ENCODE data around the gene ARID5B. TPM values are rescaled to one million over a fixed set of nuclear protein-coding genes. Genes with fewer than 3 reads are reported as not detected.

The ARID5B gene
- total and polyA plus RNA-seq, 2 donors (not counting 3 experiments of a cell fraction or from before 2014, with no cell fraction given) = 5.6 to 8.9 TPM

DNA sequence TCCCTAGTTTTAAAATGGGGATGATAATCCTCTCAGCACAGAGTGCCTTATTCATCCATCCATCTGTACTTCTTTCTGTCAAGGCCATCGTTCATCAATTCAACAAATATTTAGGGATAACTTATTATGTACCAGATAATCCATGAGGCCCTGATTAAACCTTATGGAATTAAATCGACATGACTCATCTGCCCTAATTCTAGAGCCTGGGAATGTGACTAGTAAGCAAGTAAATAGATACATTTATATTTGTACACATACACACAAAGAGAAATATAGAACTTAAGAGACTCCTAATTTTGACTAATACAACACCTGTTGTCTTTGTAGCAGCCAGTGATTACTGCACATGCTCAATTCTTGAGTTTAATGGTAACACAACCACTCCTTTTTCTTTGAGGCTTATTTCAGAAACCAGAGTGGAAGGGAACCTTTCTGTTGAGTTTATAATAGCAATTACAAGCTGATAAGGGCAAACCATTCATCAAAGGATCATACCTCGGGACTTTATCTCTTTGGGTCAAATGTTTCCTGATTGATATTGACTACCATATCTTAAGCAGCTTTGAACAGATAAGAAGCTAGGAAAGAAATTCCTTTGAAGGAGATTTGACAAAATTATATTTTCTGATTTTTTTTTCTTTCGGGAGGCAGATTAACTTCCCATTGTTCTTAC is 122.7 kb downstream of the ARID5B start:
- Histone ChIP-seq H3K27me3 (ENCODE audit: control insufficient read depth in 2 of 2, insufficient read depth in 2 of 2, low read length in 2 of 2) (no peaks in the 10 kb centered on the region), H3K4me2 (ENCODE audit: insufficient read depth, low read length) (no peak overlapping the region), H3K27ac (ENCODE audit: insufficient read depth, low read depth, low read length) (no peak overlapping the region), H3K9me3 (replicated peaks; ENCODE audit: control insufficient read depth, insufficient read depth, low read length) (no peaks in the 10 kb centered on the region), H3K9me1 (replicated peaks; ENCODE audit: control insufficient read depth, extremely low read depth, insufficient read depth, low read length) (no peaks in the 10 kb centered on the region), H4K20me1 (replicated peaks; ENCODE audit: control insufficient read depth, extremely low read depth, insufficient read depth, low read length) (no peaks in the 10 kb centered on the region), H2AFZ (ENCODE audit: low read depth, low read length) (no peak overlapping the region), H3K36me3 (ENCODE audit: control insufficient read depth in 2 of 2, extremely low read depth in 1 of 2, insufficient read depth in 2 of 2, low read length in 2 of 2) (no peaks in the 10 kb centered on the region), H3K4me3 (replicated peaks in 1 of 3; ENCODE audit: insufficient read depth in 1 of 3, low read depth in 1 of 3, low read length in 3 of 3) (no peak overlapping the region), H3K4me1 (ENCODE audit: control insufficient read depth, extremely low read depth, insufficient read depth, low read length) (peaks cover 16% of the 10 kb centered on the region), H3K79me2 (ENCODE audit: control insufficient read depth, insufficient read depth, low read length) (no peaks in the 10 kb centered on the region), H3K9ac (replicated peaks; ENCODE audit: extremely low read depth, insufficient read depth, low read length) (no peak overlapping the region)
- BruUV-seq (replicated peaks) = no TSS peak
- TF ChIP-seq GATA2 (IDR thresholded peaks at IDR 0.05; ENCODE audit: insufficient read depth, insufficient read length, low read depth, low read length) = no peak
- no peak for TF ChIP-seq POLR2A (IDR thresholded peaks at IDR 0.05; ENCODE audit: low read depth, low read length)
- no peak for TF ChIP-seq EZH2 (IDR thresholded peaks at IDR 0.05; ENCODE audit: borderline replicate concordance, low read depth, low read length, severe bottlenecking)
- TF ChIP-seq POLR2AphosphoS5 (IDR thresholded peaks at IDR 0.05; ENCODE audit: insufficient read depth, low read depth, low read length) = no peak
- TF ChIP-seq, protein P1, sequence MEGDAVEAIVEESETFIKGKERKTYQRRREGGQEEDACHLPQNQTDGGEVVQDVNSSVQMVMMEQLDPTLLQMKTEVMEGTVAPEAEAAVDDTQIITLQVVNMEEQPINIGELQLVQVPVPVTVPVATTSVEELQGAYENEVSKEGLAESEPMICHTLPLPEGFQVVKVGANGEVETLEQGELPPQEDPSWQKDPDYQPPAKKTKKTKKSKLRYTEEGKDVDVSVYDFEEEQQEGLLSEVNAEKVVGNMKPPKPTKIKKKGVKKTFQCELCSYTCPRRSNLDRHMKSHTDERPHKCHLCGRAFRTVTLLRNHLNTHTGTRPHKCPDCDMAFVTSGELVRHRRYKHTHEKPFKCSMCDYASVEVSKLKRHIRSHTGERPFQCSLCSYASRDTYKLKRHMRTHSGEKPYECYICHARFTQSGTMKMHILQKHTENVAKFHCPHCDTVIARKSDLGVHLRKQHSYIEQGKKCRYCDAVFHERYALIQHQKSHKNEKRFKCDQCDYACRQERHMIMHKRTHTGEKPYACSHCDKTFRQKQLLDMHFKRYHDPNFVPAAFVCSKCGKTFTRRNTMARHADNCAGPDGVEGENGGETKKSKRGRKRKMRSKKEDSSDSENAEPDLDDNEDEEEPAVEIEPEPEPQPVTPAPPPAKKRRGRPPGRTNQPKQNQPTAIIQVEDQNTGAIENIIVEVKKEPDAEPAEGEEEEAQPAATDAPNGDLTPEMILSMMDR (IDR thresholded peaks at IDR 0.05; ENCODE audit: extremely low read depth in 1 of 2, insufficient read depth in 1 of 2, low read depth in 1 of 2, low read length in 2 of 2) = no peak
- TF ChIP-seq, protein P2, sequence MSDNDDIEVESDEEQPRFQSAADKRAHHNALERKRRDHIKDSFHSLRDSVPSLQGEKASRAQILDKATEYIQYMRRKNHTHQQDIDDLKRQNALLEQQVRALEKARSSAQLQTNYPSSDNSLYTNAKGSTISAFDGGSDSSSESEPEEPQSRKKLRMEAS (IDR thresholded peaks at IDR 0.05; ENCODE audit: insufficient read depth, insufficient read length) = no peak
- TF ChIP-seq JUN (IDR thresholded peaks at IDR 0.05; ENCODE audit: borderline replicate concordance, insufficient read depth, insufficient read length, low read depth) = no peak
- no peak for TF ChIP-seq MYC (IDR thresholded peaks at IDR 0.05; ENCODE audit: low read depth, low read length)
- TF ChIP-seq FOS (IDR thresholded peaks at IDR 0.05; ENCODE audit: borderline replicate concordance, insufficient read depth, low read length) = no peak
- DNase-seq (ENCODE audit: low read depth, low spot score) = no peak
- no peak for FAIRE-seq
- ChIA-PET CTCF (interaction anchor here (2.8 kb wide), 1 partner anchor 14 kb away, joined by 18 read pairs; no protein-coding TSS in a partner anchor), POLR2A (interaction anchor here (0.6 kb wide), 1 partner anchor 124 kb away, joined by 4 read pairs; no protein-coding TSS in a partner anchor)
- dilution Hi-C loops (cut with MboI; ENCODE audit: extremely low pct_ligation_motif_present, low sequenced_read_pairs) = no loop called here
- intact Hi-C loops (cut with micrococcal nuclease) = no loop called here

Data from endothelial cell of umbilical vein (primary cell).